Upper lobe of right lung (tissue), 1 donor: ENCODE data around the gene MMS22L. TPM values are rescaled to one million over a fixed set of nuclear protein-coding genes. Genes with fewer than 3 reads are reported as not detected.

ENCODE experiments used
- ATAC-seq: fragments of 200-7000 bp; cut with Tn5 transposase; one replicate; pipeline ENCODE4 v1.9.1; 2020; ENCODE audit warnings: mild to moderate bottlenecking, moderate library complexity
- DNase-seq: peaks from one replicate; pipeline ENCODE4 v3.0.0-alpha.2; 2020
- H3K27ac ChIP-seq: fragments of 200-600 bp; one replicate; pipeline ENCODE4 v1.8.0; 2022
- H3K27me3 ChIP-seq: fragments of 200-600 bp; one replicate; pipeline ENCODE4 v1.8.0; 2022; ENCODE audit warnings: mild to moderate bottlenecking
- H3K36me3 ChIP-seq: fragments of 200-600 bp; one replicate; pipeline ENCODE4 v1.8.0; 2022
- H3K4me1 ChIP-seq: fragments of 200-600 bp; one replicate; pipeline ENCODE4 v1.8.0; 2022
- H3K4me3 ChIP-seq: fragments of 200-600 bp; one replicate; pipeline ENCODE4 v1.8.0; 2022; ENCODE audit warnings: mild to moderate bottlenecking
- H3K9me3 ChIP-seq: fragments of 200-600 bp; one replicate; pipeline ENCODE4 v1.8.0; 2022
- intact Hi-C: fragments of 100-400 bp; cut with DNase I; formaldehyde crosslinking; loops from one replicate; pipeline ENCODE4 v1.11.0; 2022
- total RNA-seq: library from RNA; stranded (reverse); fragmentation: NEBNext Ultra II Directional; extraction: Animal tissue kit (Norgen Biotek cat#: 25700); gene quantifications from one replicate; pipeline ENCODE4 v1.2.1, GENCODE V29; 2021
- TF ChIP-seq, protein P1 (sequence below): fragments of 200-600 bp; IDR thresholded peaks from one replicate; pipeline ENCODE4 v1.8.0; 2022; ENCODE audit warnings: antibody characterized with exemption
- donor health status: DM: no; HTN: yes; CAD: no; lungs with severe emphysema.

The MMS22L gene
- total RNA-seq, 1 donor from 2014 or later: 6.8 TPM

DNA sequence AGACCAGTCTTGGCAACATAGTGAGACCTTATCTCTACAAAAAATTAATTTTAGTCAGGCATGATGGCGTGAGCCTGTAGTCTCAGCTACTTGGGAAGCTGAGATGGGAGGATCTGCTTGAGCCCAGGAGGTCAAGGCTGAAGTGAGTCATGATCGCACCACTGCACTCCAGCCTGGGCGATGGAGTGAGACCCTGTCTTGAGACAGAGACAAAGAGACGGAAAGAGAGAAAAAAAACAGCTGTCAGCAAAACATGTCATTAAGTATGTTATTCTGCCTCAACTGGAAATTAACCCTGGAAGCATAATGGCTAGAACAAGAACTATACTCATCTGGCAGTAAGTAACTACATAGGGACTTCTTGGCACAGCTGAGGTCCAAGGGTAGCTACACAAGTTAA is 7.2 kb downstream of the MMS22L start:
- DNase-seq (no peak), ATAC-seq (no peak)
- Histone ChIP-seq H3K36me3 (peaks cover 23% of the 10 kb centered on the region), H3K4me1 (no peaks in the 10 kb centered on the region), H3K27ac (no peak overlapping the region), H3K4me3 (no peak overlapping the region), H3K9me3 (no peaks in the 10 kb centered on the region), H3K27me3 (no peaks in the 10 kb centered on the region)
- intact Hi-C loops: no loop called here
- TF ChIP-seq, protein P1, sequence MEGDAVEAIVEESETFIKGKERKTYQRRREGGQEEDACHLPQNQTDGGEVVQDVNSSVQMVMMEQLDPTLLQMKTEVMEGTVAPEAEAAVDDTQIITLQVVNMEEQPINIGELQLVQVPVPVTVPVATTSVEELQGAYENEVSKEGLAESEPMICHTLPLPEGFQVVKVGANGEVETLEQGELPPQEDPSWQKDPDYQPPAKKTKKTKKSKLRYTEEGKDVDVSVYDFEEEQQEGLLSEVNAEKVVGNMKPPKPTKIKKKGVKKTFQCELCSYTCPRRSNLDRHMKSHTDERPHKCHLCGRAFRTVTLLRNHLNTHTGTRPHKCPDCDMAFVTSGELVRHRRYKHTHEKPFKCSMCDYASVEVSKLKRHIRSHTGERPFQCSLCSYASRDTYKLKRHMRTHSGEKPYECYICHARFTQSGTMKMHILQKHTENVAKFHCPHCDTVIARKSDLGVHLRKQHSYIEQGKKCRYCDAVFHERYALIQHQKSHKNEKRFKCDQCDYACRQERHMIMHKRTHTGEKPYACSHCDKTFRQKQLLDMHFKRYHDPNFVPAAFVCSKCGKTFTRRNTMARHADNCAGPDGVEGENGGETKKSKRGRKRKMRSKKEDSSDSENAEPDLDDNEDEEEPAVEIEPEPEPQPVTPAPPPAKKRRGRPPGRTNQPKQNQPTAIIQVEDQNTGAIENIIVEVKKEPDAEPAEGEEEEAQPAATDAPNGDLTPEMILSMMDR: no peak

DNA sequence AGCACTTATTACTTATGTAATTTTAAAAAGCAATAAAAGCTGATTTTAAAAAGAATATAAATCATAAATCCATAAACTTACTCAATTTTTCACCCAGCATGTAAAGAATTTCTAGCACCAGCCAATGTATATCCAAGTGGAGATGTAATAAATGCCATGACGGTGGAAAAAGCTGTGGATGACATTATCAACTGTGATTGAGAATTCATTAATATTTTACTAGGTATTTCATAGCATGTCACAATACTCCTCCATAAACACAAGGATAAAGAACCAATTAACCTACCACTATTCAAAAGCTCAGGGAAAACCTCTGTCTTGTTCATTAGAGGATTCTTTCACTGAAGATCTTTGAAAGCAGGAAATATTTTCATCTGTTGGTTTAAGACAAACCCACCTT is 13.2 kb downstream of the MMS22L start:
- Histone ChIP-seq H3K9me3 (no peaks in the 10 kb centered on the region), H3K27me3 (no peaks in the 10 kb centered on the region), H3K4me3 (no peak overlapping the region), H3K36me3 (peaks cover 28% of the 10 kb centered on the region), H3K27ac (no peak overlapping the region), H3K4me1 (no peaks in the 10 kb centered on the region)
- DNase-seq (no peak), ATAC-seq (no peak)
- intact Hi-C loops: no loop called here
- TF ChIP-seq, protein P1: no peak

DNA sequence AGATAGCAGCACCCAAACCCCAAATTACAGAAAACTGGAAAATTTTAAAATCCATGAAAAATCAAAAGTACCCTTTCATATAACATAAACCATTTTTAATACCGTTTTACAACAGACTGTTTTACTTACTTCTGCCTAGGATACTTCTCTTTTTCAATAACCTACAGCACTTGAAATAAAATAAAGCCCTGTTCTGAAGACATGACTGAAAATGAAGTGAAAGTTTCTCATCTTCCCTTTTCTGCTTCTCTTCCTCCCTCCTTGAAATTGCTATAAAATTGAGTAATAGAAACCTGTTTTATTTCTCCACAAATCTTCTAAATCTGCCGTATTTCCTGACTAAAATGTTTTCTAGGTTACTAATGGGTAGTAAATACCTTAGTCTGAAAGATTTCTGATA is 20.3 kb downstream of the MMS22L start:
- H3K36me3 ChIP-seq: peaks cover 10% of the 10 kb centered on the region
- no peak for ATAC-seq

DNA sequence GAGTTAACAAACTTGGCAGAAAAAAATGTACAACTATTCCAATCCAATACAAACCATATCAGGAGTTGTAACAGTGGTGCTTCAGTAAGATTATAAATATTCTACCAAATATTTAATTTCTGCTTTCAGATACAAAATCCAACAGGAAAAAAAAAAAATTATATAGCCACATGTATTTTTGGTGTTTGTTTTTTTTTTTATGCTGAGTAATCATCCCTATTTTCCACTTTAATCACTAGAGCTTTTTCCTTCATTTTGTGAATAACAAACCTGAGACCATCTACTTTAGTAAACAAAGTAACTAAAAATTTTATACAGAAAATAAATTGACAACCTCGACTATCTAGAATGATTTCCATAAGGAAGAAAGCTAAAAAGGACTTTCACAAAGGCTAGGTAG is 36.2 kb downstream of the MMS22L start:
- H3K27me3 ChIP-seq: no peaks in the 10 kb centered on the region
- no peak overlapping the region for H3K27ac ChIP-seq
- DNase-seq: no peak
- H3K9me3 ChIP-seq: no peaks in the 10 kb centered on the region
- H3K4me3 ChIP-seq: no peak overlapping the region
- H3K36me3 ChIP-seq: no peaks in the 10 kb centered on the region
- intact Hi-C loops: no loop called here
- no peaks in the 10 kb centered on the region for H3K4me1 ChIP-seq
- ATAC-seq: no peak
- TF ChIP-seq, protein P1: no peak

More for the DNA sequence above, 20.3 kb downstream of the MMS22L start:
- intact Hi-C loops: no loop called here
- Histone ChIP-seq H3K4me3 (no peak overlapping the region), H3K27ac (no peak overlapping the region), H3K4me1 (no peaks in the 10 kb centered on the region), H3K27me3 (no peaks in the 10 kb centered on the region), H3K9me3 (no peaks in the 10 kb centered on the region)
- TF ChIP-seq, protein P1: no peak
- no peak for DNase-seq

DNA sequence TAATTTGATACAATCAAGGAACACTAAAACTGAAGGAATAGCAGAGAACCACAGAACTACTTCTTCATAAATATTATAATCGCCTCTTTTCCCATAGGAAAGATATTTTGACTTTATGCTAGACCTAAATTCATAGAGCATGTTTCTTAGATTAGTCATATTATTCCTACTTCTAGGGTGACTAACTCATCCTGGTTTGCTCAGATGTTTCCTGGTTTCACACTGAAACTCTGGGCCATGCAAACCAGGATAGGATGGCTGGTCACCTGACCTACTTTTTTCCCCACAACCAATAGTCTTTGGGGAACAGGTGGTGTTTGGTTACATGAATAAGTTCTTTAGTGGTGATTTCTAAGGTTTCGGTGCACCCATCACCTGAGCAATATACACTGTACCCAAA is 42.8 kb downstream of the MMS22L start:
- TF ChIP-seq, protein P1: no peak
- no peak for ATAC-seq
- Histone ChIP-seq H3K27ac (no peak overlapping the region), H3K4me3 (no peak overlapping the region), H3K36me3 (no peaks in the 10 kb centered on the region), H3K9me3 (no peaks in the 10 kb centered on the region), H3K27me3 (no peaks in the 10 kb centered on the region), H3K4me1 (no peaks in the 10 kb centered on the region)
- no peak for DNase-seq
- intact Hi-C loops: no loop called here

DNA sequence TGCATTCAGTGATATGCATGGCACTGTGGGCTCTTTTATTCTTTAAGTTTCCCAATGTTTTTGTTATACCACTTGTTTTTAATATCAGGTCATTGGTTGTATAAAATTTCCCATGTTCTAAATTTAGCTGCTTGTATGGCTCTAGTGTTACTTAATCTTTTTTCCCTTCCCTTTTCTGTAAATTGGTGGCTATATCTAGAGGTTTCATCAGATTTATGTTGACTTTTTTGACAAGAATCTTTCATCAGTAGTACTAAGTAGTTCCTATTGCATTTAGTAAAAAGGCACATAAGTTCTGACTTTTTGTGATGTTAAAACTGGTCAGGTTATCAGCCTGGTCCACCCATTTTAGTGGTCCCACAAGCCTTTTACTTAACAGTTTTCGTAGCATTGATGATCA is 51.1 kb downstream of the MMS22L start:
- ATAC-seq (no peak), DNase-seq (no peak)
- no peak overlapping the region for H3K27ac ChIP-seq
- no peaks in the 10 kb centered on the region for H3K27me3 ChIP-seq
- TF ChIP-seq, protein P1: no peak
- no peak overlapping the region for H3K4me3 ChIP-seq
- intact Hi-C loops: no loop called here
- H3K4me1 ChIP-seq: no peaks in the 10 kb centered on the region
- no peaks in the 10 kb centered on the region for H3K9me3 ChIP-seq
- H3K36me3 ChIP-seq: no peaks in the 10 kb centered on the region
